Vagina (tissue), 2 donors: Measurements from ENCODE around the gene TNIP1. TPM values are rescaled to one million over a fixed set of nuclear protein-coding genes. Genes with fewer than 3 reads are reported as not detected.
A peak's percentile ranks its signal among the peaks of the same experiment; 100 is the strongest.

ENCODE experiments used
- DNase-seq, 2 donors: peaks; one replicate each; pipeline ENCODE4 v3.0.0-alpha.2; 2017; ENCODE audit errors: extremely low spot score in 2 of 2
- H3K27ac ChIP-seq: fragments of 200-600 bp; sonication (generic); one replicate; pipeline ENCODE4 v1.5.1; 2019
- H3K27me3 ChIP-seq: fragments of 200-600 bp; sonication (generic); one replicate; pipeline ENCODE4 v1.5.1; 2019
- H3K36me3 ChIP-seq, 2 donors: fragments of 200-600 bp; sonication (generic); one replicate each; pipeline ENCODE4 v1.5.1; 2017 to 2019
- H3K4me1 ChIP-seq: fragments of 200-600 bp; sonication (generic); one replicate; pipeline ENCODE4 v1.5.1; 2019
- H3K4me3 ChIP-seq, 2 donors: fragments of 200-600 bp; sonication (generic); 1 replicate in 1 of 2; 2 replicates in 1 of 2; pipeline ENCODE4 v1.5.1; 2016 to 2019
- H3K9me3 ChIP-seq: fragments of 200-600 bp; sonication (generic); one replicate; pipeline ENCODE4 v1.5.1; 2019
- POLR2A ChIP-seq, 2 donors: fragments of 450-650 bp; IDR thresholded peaks; one replicate each; pipeline ENCODE4 v1.6.1; 2017; ENCODE audit warnings: antibody characterized with exemption in 2 of 2, mild to moderate bottlenecking in 2 of 2, moderate library complexity in 2 of 2
- POLR2AphosphoS5 ChIP-seq, 2 donors: sonication (generic); formaldehyde crosslinking; IDR thresholded peaks; one replicate each; pipeline ENCODE4 v1.9.0; 2017; ENCODE audit warnings: antibody characterized with exemption in 2 of 2, mild to moderate bottlenecking in 2 of 2, low read depth in 1 of 2; ENCODE audit not compliant: insufficient read depth in 1 of 2
- intact Hi-C: fragments of 100-400 bp; cut with DNase I; formaldehyde crosslinking; loops from one replicate; pipeline ENCODE4 v1.15.1; 2023
- total RNA-seq: library from RNA; depleted of rRNA; stranded (reverse); fragments of >200 nt; gene quantifications from one replicate; pipeline ENCODE4 v1.2.3, GENCODE V29; 2016
- TF ChIP-seq, protein P1 (sequence below), 3 experiments: fragments of 450-650 bp in 2 of 3; fragments of 200-600 bp in 1 of 3; sonication (generic) in 1 of 3; IDR thresholded peaks; one replicate each; pipeline ENCODE4 v1.5.1; 2017 to 2019; ENCODE audit warnings: antibody characterized with exemption in 3 of 3, mild to moderate bottlenecking in 2 of 3, moderate library complexity in 2 of 3

The TNIP1 gene
- total RNA-seq, 1 donor from 2014 or later = 92.6 TPM

DNA sequence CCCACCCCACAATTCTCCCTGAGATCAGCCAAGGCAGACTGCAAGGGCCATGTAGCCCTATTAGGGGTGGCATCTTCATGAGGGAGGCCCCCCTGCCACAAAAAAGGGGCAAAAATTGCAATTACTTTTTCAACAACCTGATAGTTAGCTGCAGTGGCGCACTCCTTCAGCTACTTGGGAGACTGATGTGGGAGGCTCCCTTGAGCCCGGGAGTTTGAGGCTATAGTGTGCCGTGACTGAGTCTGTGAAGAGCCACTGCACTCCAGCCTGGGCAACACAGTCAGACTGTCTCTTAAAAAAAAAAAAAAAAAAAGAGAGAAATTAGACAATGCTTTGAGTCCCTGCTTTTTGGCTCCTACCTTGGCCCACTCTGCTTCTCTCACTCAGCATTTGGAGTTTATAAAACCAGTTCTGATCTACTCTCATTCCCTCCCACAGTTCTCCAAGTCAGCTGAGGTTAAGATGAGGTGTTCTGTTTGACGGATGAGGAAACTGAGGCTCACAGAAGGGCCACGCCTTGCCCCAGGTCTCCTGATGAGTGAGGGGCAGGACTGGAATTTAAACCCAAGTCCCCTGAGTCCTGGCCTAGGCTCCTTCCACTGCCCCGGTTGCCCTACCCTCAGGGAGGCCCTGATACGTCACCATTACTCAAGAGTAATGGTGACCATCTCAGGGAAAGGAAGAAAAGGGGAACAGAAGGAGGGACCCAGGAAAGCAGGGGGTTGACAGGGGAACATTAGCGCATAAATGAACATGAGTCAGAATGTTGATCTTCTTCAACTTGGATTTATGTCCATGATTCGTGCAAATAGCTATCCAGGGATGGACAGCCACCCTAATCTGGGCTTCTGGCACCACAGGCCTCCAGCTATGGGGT is 51.4 kb downstream of the TNIP1 start:
- no peak for DNase-seq

DNA sequence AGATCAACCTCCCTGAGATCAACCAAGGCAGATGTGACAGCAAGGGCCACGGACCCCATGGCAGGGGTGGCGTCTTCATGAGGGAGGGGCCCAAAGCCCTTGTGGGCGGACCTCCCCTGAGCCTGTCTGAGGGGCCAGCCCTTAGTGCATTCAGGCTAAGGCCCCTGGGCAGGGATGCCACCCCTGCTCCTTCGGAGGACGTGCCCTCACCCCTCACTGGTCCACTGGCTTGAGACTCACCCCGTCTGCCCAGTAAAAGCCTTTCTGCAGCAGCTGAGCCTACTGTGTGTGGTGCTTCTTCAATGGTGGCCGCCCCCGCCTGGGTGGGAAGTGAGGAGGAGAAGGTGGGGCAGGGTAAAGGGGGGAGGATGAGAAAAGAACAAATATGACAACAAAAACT is 52.1 kb downstream of the TNIP1 start:
- H3K27ac ChIP-seq = peak overlapping the region; percentile 94
- H3K27me3 ChIP-seq = no peaks in the 10 kb centered on the region
- DNase-seq = no peak
- intact Hi-C loops = no loop called here
- no peaks in the 10 kb centered on the region for H3K9me3 ChIP-seq
- peaks cover 66% of the 10 kb centered on the region for H3K4me1 ChIP-seq
- peaks cover 0 to 49% of the 10 kb centered on the region in 2 donors for H3K36me3 ChIP-seq
- TF ChIP-seq, protein P1, sequence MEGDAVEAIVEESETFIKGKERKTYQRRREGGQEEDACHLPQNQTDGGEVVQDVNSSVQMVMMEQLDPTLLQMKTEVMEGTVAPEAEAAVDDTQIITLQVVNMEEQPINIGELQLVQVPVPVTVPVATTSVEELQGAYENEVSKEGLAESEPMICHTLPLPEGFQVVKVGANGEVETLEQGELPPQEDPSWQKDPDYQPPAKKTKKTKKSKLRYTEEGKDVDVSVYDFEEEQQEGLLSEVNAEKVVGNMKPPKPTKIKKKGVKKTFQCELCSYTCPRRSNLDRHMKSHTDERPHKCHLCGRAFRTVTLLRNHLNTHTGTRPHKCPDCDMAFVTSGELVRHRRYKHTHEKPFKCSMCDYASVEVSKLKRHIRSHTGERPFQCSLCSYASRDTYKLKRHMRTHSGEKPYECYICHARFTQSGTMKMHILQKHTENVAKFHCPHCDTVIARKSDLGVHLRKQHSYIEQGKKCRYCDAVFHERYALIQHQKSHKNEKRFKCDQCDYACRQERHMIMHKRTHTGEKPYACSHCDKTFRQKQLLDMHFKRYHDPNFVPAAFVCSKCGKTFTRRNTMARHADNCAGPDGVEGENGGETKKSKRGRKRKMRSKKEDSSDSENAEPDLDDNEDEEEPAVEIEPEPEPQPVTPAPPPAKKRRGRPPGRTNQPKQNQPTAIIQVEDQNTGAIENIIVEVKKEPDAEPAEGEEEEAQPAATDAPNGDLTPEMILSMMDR (IDR thresholded peaks at IDR 0.05) = no peak
- TF ChIP-seq POLR2AphosphoS5 (IDR thresholded peaks at IDR 0.05; ENCODE audit: insufficient read depth in 1 of 2, low read depth in 1 of 2) (peak in 1 of 2 donors; percentile 51), POLR2A (IDR thresholded peaks at IDR 0.05) (no peak)
- H3K4me3 ChIP-seq = no peak overlapping the region

More for the DNA sequence above, 51.4 kb downstream of the TNIP1 start:
- Histone ChIP-seq H3K27ac (peak overlapping the region; percentile 94), H3K4me1 (peaks cover 59% of the 10 kb centered on the region), H3K36me3 (peaks cover 0 to 56% of the 10 kb centered on the region in 2 donors), H3K9me3 (no peaks in the 10 kb centered on the region), H3K4me3 (no peak overlapping the region), H3K27me3 (no peaks in the 10 kb centered on the region)
- intact Hi-C loops = no loop called here
- TF ChIP-seq POLR2A (IDR thresholded peaks at IDR 0.05) (no peak), POLR2AphosphoS5 (IDR thresholded peaks at IDR 0.05; ENCODE audit: insufficient read depth in 1 of 2, low read depth in 1 of 2) (no peak)
- TF ChIP-seq, protein P1 (IDR thresholded peaks at IDR 0.05) = no peak

DNA sequence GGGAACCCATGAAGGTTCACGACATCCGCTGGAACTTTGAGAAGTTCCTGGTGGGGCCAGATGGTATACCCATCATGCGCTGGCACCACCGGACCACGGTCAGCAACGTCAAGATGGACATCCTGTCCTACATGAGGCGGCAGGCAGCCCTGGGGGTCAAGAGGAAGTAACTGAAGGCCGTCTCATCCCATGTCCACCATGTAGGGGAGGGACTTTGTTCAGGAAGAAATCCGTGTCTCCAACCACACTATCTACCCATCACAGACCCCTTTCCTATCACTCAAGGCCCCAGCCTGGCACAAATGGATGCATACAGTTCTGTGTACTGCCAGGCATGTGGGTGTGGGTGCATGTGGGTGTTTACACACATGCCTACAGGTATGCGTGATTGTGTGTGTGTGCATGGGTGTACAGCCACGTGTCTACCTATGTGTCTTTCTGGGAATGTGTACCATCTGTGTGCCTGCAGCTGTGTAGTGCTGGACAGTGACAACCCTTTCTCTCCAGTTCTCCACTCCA is 52.8 kb downstream of the TNIP1 start:
- peaks cover 0 to 43% of the 10 kb centered on the region in 2 donors for H3K36me3 ChIP-seq
- no peak overlapping the region for H3K4me3 ChIP-seq
- intact Hi-C loops = no loop called here
- H3K27ac ChIP-seq = peak overlapping the region; percentile 94
- no peak for TF ChIP-seq POLR2AphosphoS5 (IDR thresholded peaks at IDR 0.05; ENCODE audit: insufficient read depth in 1 of 2, low read depth in 1 of 2)
- no peaks in the 10 kb centered on the region for H3K27me3 ChIP-seq
- DNase-seq = no peak
- peaks cover 73% of the 10 kb centered on the region for H3K4me1 ChIP-seq
- H3K9me3 ChIP-seq = no peaks in the 10 kb centered on the region

DNA sequence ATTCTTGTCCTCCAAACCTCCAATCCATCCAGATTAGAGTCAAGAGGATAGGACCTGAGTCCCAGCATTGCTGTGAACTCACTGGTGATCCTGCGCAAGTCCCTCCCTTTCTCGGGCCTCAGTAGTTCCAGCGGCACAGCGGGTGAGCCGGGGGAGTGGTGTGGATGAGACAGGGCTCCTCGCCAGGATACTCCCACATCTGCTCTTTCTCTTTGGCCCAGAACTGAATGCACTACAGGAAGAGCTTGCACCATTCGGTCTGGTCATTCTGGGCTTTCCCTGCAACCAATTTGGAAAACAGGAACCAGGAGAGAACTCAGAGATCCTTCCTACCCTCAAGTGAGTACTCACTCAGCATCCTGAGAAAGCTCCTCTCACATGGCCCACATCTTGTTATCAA is 54.2 kb downstream of the TNIP1 start:
- TF ChIP-seq, protein P1 (IDR thresholded peaks at IDR 0.05) = no peak
- TF ChIP-seq POLR2A (IDR thresholded peaks at IDR 0.05) (no peak), POLR2AphosphoS5 (IDR thresholded peaks at IDR 0.05; ENCODE audit: insufficient read depth in 1 of 2, low read depth in 1 of 2) (no peak)
- Histone ChIP-seq H3K9me3 (no peaks in the 10 kb centered on the region), H3K36me3 (peaks cover 0 to 33% of the 10 kb centered on the region in 2 donors), H3K27ac (peak overlapping the region; percentile 94), H3K27me3 (no peaks in the 10 kb centered on the region), H3K4me1 (peaks cover 85% of the 10 kb centered on the region), H3K4me3 (no peak overlapping the region)
- intact Hi-C loops = no loop called here
- no peak for DNase-seq

DNA sequence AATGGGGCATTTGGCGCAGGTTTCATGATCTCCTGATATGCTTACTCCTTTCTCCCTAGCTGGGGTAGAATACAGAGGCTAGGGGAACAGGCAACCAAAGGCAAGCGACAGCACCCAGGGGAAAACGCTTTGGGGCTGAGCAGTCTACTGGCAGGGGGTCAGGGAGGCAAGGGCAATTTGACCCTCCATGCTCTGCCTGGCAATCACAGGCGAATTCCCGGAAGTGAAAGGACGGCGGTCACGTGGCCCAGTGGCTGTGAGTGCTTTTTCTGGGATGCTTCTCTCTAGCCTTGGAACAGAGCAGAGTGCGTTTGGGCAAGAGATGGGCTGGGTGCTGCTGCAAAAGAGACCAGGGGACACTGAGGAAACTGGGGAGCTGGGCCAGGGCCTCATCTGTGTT is 54.7 kb downstream of the TNIP1 start:
- intact Hi-C loops = no loop called here
- Histone ChIP-seq H3K4me1 (peaks cover 89% of the 10 kb centered on the region), H3K4me3 (no peak overlapping the region), H3K36me3 (peaks cover 0 to 29% of the 10 kb centered on the region in 2 donors), H3K9me3 (no peaks in the 10 kb centered on the region), H3K27ac (peak overlapping the region; percentile 94), H3K27me3 (no peaks in the 10 kb centered on the region)
- no peak for DNase-seq
- peak in 1 of 2 donors; percentile 43 for TF ChIP-seq POLR2AphosphoS5 (IDR thresholded peaks at IDR 0.05; ENCODE audit: insufficient read depth in 1 of 2, low read depth in 1 of 2)
- no peak for TF ChIP-seq POLR2A (IDR thresholded peaks at IDR 0.05)

DNA sequence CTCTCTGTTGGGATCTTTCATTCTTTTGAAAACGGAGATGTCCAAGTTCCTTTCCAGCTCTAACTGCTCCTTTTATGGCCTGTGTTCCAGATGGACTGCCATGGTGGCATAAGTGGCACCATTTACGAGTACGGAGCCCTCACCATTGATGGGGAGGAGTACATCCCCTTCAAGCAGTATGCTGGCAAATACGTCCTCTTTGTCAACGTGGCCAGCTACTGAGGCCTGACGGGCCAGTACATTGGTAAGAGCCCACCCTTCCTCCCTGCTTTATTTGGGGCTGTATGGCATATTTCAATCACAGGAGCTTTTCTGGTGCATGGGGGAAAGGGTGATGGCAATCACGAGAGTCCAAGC is 55.6 kb downstream of the TNIP1 start:
- TF ChIP-seq POLR2AphosphoS5 (IDR thresholded peaks at IDR 0.05; ENCODE audit: insufficient read depth in 1 of 2, low read depth in 1 of 2) (no peak), POLR2A (IDR thresholded peaks at IDR 0.05) (no peak)
- TF ChIP-seq, protein P1 (IDR thresholded peaks at IDR 0.05) = no peak
- intact Hi-C loops = no loop called here
- peaks cover 88% of the 10 kb centered on the region for H3K4me1 ChIP-seq
- H3K9me3 ChIP-seq = no peaks in the 10 kb centered on the region
- peak overlapping the region; percentile 94 for H3K27ac ChIP-seq
- H3K4me3 ChIP-seq = peak overlapping the region in 1 of 2 donors; percentile 86
- H3K27me3 ChIP-seq = no peaks in the 10 kb centered on the region
- H3K36me3 ChIP-seq = peaks cover 0 to 29% of the 10 kb centered on the region in 2 donors
- no peak for DNase-seq
